ENCODE results near the gene ZNF639. TPM values are rescaled to one million over a fixed set of nuclear protein-coding genes. Genes with fewer than 3 reads are reported as not detected.

Gene ZNF639
- total and polyA plus RNA-seq, 4 donors: 22.5 to 40.0 (median 33.6) TPM

GRCh38 chr3:179286331-179286730, 36.5 kb upstream of the ZNF639 start:
- H3K36me3 ChIP-seq (ENCODE audit: control insufficient read depth in 1 of 2, insufficient read depth in 2 of 2, low read length in 1 of 2): no peaks in the 10 kb centered on the region
- no peaks in the 10 kb centered on the region for H3K27me3 ChIP-seq (ENCODE audit: control insufficient read depth in 1 of 2, insufficient read depth in 2 of 2, low read length in 1 of 2)
- ATAC-seq (ENCODE audit: low FRiP score) (no peak), DNase-seq (no peak)
- no peaks in the 10 kb centered on the region for H3K4me1 ChIP-seq (ENCODE audit: control insufficient read depth in 1 of 2, insufficient read depth in 2 of 2, low read length in 2 of 2)
- no peak overlapping the region for H3K4me3 ChIP-seq (ENCODE audit: low read length in 2 of 2)
- no peaks in the 10 kb centered on the region for H3K9me3 ChIP-seq (ENCODE audit: control insufficient read depth, low read length)
- WGBS, 2 donors: 82 to 88% methylated on average over 6 of the region's 6 CpGs
- intact Hi-C loops (cut with DNase I): no loop called here
- no peak overlapping the region for H3K27ac ChIP-seq (ENCODE audit: low read depth in 1 of 2, low read length in 2 of 2)

- WGBS, 2 donors: 48 to 60% methylated on average over 4 of the region's 4 CpGs
- Histone ChIP-seq H3K4me1 (ENCODE audit: control insufficient read depth in 1 of 2, insufficient read depth in 2 of 2, low read length in 2 of 2) (no peaks in the 10 kb centered on the region), H3K4me3 (ENCODE audit: low read length in 2 of 2) (no peak overlapping the region), H3K36me3 (ENCODE audit: control insufficient read depth in 1 of 2, insufficient read depth in 2 of 2, low read length in 1 of 2) (no peaks in the 10 kb centered on the region), H3K9me3 (ENCODE audit: control insufficient read depth, low read length) (no peaks in the 10 kb centered on the region), H3K27me3 (ENCODE audit: control insufficient read depth in 1 of 2, insufficient read depth in 2 of 2, low read length in 1 of 2) (no peaks in the 10 kb centered on the region), H3K27ac (ENCODE audit: low read depth in 1 of 2, low read length in 2 of 2) (no peak overlapping the region)
- DNase-seq (no peak), ATAC-seq (ENCODE audit: low FRiP score) (no peak)
- intact Hi-C loops (cut with DNase I): no loop called here
Measured at GRCh38 chr3:179288845-179289244, 34.0 kb upstream of the ZNF639 start.

- no peaks in the 10 kb centered on the region for H3K36me3 ChIP-seq (ENCODE audit: control insufficient read depth in 1 of 2, insufficient read depth in 2 of 2, low read length in 1 of 2)
- no peak for DNase-seq
- H3K27me3 ChIP-seq (ENCODE audit: control insufficient read depth in 1 of 2, insufficient read depth in 2 of 2, low read length in 1 of 2): no peaks in the 10 kb centered on the region
- no peak overlapping the region for H3K27ac ChIP-seq (ENCODE audit: low read depth in 1 of 2, low read length in 2 of 2)
- no peaks in the 10 kb centered on the region for H3K4me1 ChIP-seq (ENCODE audit: control insufficient read depth in 1 of 2, insufficient read depth in 2 of 2, low read length in 2 of 2)
- ATAC-seq (ENCODE audit: low FRiP score): no peak
- no peaks in the 10 kb centered on the region for H3K9me3 ChIP-seq (ENCODE audit: control insufficient read depth, low read length)
- no peak overlapping the region for H3K4me3 ChIP-seq (ENCODE audit: low read length in 2 of 2)
- WGBS, 2 donors: 54 to 69% methylated on average over 3 of the region's 3 CpGs
- intact Hi-C loops (cut with DNase I): no loop called here
Measured at GRCh38 chr3:179289295-179289694, 33.5 kb upstream of the ZNF639 start.

DNA sequence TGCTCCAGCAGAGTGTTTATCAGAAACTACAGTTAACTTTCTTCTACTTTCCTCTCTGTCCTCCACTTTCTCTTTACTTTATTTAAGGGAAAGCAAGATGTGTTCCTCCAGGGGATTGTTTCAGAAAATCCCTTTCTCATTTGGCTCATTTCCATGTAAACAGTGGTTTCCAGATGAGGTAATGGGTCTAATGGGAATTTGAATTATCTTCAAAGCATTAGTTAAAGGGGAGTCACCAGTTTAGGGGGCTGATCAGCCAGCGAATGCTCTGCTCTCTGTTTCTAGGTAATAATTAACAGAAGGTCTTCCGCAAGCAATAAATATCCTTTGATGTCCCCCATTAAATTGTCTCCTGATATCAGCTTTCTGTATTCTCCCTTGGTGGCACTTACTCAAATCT, 30.4 kb upstream of the ZNF639 start:
- H3K4me3 ChIP-seq (ENCODE audit: low read length in 2 of 2): no peak overlapping the region
- no peaks in the 10 kb centered on the region for H3K27me3 ChIP-seq (ENCODE audit: control insufficient read depth in 1 of 2, insufficient read depth in 2 of 2, low read length in 1 of 2)
- no peaks in the 10 kb centered on the region for H3K36me3 ChIP-seq (ENCODE audit: control insufficient read depth in 1 of 2, insufficient read depth in 2 of 2, low read length in 1 of 2)
- intact Hi-C loops (cut with DNase I): no loop called here
- no peaks in the 10 kb centered on the region for H3K9me3 ChIP-seq (ENCODE audit: control insufficient read depth, low read length)
- 84 to 92% methylated on average over 2 of the region's 2 CpGs for WGBS, 2 donors
- ATAC-seq (ENCODE audit: low FRiP score) (no peak), DNase-seq (no peak)
- no peak overlapping the region for H3K27ac ChIP-seq (ENCODE audit: low read depth in 1 of 2, low read length in 2 of 2)
- H3K4me1 ChIP-seq (ENCODE audit: control insufficient read depth in 1 of 2, insufficient read depth in 2 of 2, low read length in 2 of 2): no peaks in the 10 kb centered on the region

- intact Hi-C loops (cut with DNase I): no loop called here
- Histone ChIP-seq H3K27me3 (ENCODE audit: control insufficient read depth in 1 of 2, insufficient read depth in 2 of 2, low read length in 1 of 2) (no peaks in the 10 kb centered on the region), H3K4me1 (ENCODE audit: control insufficient read depth in 1 of 2, insufficient read depth in 2 of 2, low read length in 2 of 2) (no peaks in the 10 kb centered on the region), H3K9me3 (ENCODE audit: control insufficient read depth, low read length) (no peaks in the 10 kb centered on the region), H3K4me3 (ENCODE audit: low read length in 2 of 2) (no peak overlapping the region), H3K36me3 (ENCODE audit: control insufficient read depth in 1 of 2, insufficient read depth in 2 of 2, low read length in 1 of 2) (no peaks in the 10 kb centered on the region), H3K27ac (ENCODE audit: low read depth in 1 of 2, low read length in 2 of 2) (no peak overlapping the region)
- 73 to 77% methylated on average over 5 of the region's 5 CpGs for WGBS, 2 donors
- DNase-seq (no peak), ATAC-seq (ENCODE audit: low FRiP score) (no peak)
Measured at GRCh38 chr3:179297971-179298725, 24.7 kb upstream of the ZNF639 start.

DNA sequence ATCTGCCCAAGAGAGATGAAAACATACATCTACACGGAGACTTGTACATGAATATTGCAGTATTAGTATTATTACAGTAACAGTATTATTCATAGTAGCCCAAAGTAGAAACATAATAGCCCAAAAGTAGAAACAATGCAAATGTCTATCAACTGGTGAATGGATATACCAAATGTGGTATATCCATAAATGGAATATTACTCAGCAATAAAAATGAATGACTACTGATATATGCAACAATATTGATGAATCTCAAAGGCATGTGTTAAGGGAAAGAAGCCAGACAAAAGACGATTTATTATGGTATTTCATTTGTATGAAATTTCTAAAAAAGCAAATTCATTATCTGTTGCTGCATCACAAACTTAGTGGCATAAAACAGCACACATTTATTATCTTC, 23.5 kb upstream of the ZNF639 start:
- Histone ChIP-seq H3K9me3 (ENCODE audit: control insufficient read depth, low read length) (no peaks in the 10 kb centered on the region), H3K27me3 (ENCODE audit: control insufficient read depth in 1 of 2, insufficient read depth in 2 of 2, low read length in 1 of 2) (no peaks in the 10 kb centered on the region), H3K27ac (ENCODE audit: low read depth in 1 of 2, low read length in 2 of 2) (no peak overlapping the region), H3K4me3 (ENCODE audit: low read length in 2 of 2) (no peak overlapping the region), H3K4me1 (ENCODE audit: control insufficient read depth in 1 of 2, insufficient read depth in 2 of 2, low read length in 2 of 2) (no peaks in the 10 kb centered on the region), H3K36me3 (ENCODE audit: control insufficient read depth in 1 of 2, insufficient read depth in 2 of 2, low read length in 1 of 2) (no peaks in the 10 kb centered on the region)
- WGBS, 2 donors: 84 to 91% methylated on average over 2 of the region's 2 CpGs
- no peak for ATAC-seq (ENCODE audit: low FRiP score)
- no peak for DNase-seq
- intact Hi-C loops (cut with DNase I): no loop called here

GRCh38 chr3:179299999-179300613, 22.7 kb upstream of the ZNF639 start:
- Histone ChIP-seq H3K4me1 (ENCODE audit: control insufficient read depth in 1 of 2, insufficient read depth in 2 of 2, low read length in 2 of 2) (no peaks in the 10 kb centered on the region), H3K27ac (ENCODE audit: low read depth in 1 of 2, low read length in 2 of 2) (no peak overlapping the region), H3K27me3 (ENCODE audit: control insufficient read depth in 1 of 2, insufficient read depth in 2 of 2, low read length in 1 of 2) (no peaks in the 10 kb centered on the region), H3K4me3 (ENCODE audit: low read length in 2 of 2) (no peak overlapping the region), H3K36me3 (ENCODE audit: control insufficient read depth in 1 of 2, insufficient read depth in 2 of 2, low read length in 1 of 2) (no peaks in the 10 kb centered on the region), H3K9me3 (ENCODE audit: control insufficient read depth, low read length) (no peaks in the 10 kb centered on the region)
- DNase-seq (no peak), ATAC-seq (ENCODE audit: low FRiP score) (no peak)
- intact Hi-C loops (cut with DNase I): no loop called here
- WGBS, 2 donors: 75 to 86% methylated on average over 5 of the region's 5 CpGs

- Histone ChIP-seq H3K4me3 (ENCODE audit: low read length in 2 of 2) (no peak overlapping the region), H3K36me3 (ENCODE audit: control insufficient read depth in 1 of 2, insufficient read depth in 2 of 2, low read length in 1 of 2) (no peaks in the 10 kb centered on the region), H3K9me3 (ENCODE audit: control insufficient read depth, low read length) (no peaks in the 10 kb centered on the region), H3K27ac (ENCODE audit: low read depth in 1 of 2, low read length in 2 of 2) (no peak overlapping the region), H3K4me1 (ENCODE audit: control insufficient read depth in 1 of 2, insufficient read depth in 2 of 2, low read length in 2 of 2) (no peaks in the 10 kb centered on the region), H3K27me3 (ENCODE audit: control insufficient read depth in 1 of 2, insufficient read depth in 2 of 2, low read length in 1 of 2) (no peaks in the 10 kb centered on the region)
- intact Hi-C loops (cut with DNase I): no loop called here
- DNase-seq (no peak), ATAC-seq (ENCODE audit: low FRiP score) (no peak)
- 54 to 63% methylated on average over 3 of the region's 3 CpGs for WGBS, 2 donors
Measured at GRCh38 chr3:179301645-179302044, 21.2 kb upstream of the ZNF639 start.

GRCh38 chr3:179302111-179302510, 20.7 kb upstream of the ZNF639 start:
- Histone ChIP-seq H3K27me3 (ENCODE audit: control insufficient read depth in 1 of 2, insufficient read depth in 2 of 2, low read length in 1 of 2) (no peaks in the 10 kb centered on the region), H3K9me3 (ENCODE audit: control insufficient read depth, low read length) (no peaks in the 10 kb centered on the region), H3K36me3 (ENCODE audit: control insufficient read depth in 1 of 2, insufficient read depth in 2 of 2, low read length in 1 of 2) (no peaks in the 10 kb centered on the region), H3K4me1 (ENCODE audit: control insufficient read depth in 1 of 2, insufficient read depth in 2 of 2, low read length in 2 of 2) (no peaks in the 10 kb centered on the region), H3K27ac (ENCODE audit: low read depth in 1 of 2, low read length in 2 of 2) (no peak overlapping the region), H3K4me3 (ENCODE audit: low read length in 2 of 2) (no peak overlapping the region)
- DNase-seq (no peak), ATAC-seq (ENCODE audit: low FRiP score) (no peak)
- WGBS, 2 donors: 69 to 82% methylated on average over 7 of the region's 7 CpGs
- intact Hi-C loops (cut with DNase I): no loop called here
